Daoy (cell line): Measurements from ENCODE around the gene RGS7. TPM values are rescaled to one million over a fixed set of nuclear protein-coding genes. Genes with fewer than 3 reads are reported as not detected.
"Not testable (repeated sequence)": the region's sequence is repeated elsewhere in the genome, so short reads cannot be mapped to it uniquely, and the experiment has no call there.

ENCODE experiments used
- DNase-seq: peaks from one replicate; pipeline ENCODE4 v3.0.0-alpha.2; 2015; ENCODE audit warnings: low read depth
- total RNA-seq: library from RNA; depleted of rRNA; stranded (reverse); fragments of >200 nt; shearing (Covaris generic); gene quantifications from 2 replicates; pipeline ENCODE4 v1.2.3, GENCODE V29; 2014

Gene RGS7
- total RNA-seq, 1 experiment from 2014 or later = 0.74 TPM

DNA sequence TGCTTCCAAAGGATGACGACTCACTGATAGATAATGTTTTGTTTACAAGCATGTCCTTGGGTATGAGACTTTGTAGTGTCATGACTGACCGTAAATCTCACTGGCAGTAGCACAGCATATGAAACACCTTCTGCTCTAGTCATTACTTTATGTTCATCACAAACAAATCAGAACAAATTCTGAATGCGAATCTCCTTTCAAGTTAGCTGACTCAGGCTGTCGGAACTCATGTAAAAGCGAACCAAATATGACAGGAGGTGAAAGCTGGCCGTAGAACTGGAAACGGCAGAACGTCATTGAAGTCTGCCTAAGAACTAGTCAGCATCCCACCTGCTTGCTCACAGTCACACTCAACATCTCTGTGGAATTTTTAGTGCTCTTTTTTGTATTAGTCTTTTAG, 143.9 kb downstream of the RGS7 start:
- DNase-seq = peak; percentile 44

DNA sequence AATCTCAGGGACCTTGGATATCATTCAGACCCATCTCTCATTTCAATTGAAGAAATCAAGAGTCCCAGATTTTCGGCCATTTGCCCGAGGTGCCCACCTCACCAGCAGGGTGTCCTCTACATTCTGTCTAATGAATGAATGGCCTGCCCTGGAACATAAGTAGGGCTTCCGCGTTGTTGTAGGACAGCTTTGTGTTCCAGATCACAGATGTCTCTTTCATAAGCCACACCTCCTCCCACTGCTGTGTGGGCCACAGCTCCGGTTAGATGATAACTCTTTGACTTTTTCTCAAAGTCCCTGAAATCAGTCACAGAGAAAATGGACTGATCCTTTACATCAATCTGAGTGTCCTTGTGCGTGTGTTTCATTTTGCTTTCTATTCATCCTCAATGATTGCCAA, 144.4 kb downstream of the RGS7 start:
- no peak for DNase-seq

DNA sequence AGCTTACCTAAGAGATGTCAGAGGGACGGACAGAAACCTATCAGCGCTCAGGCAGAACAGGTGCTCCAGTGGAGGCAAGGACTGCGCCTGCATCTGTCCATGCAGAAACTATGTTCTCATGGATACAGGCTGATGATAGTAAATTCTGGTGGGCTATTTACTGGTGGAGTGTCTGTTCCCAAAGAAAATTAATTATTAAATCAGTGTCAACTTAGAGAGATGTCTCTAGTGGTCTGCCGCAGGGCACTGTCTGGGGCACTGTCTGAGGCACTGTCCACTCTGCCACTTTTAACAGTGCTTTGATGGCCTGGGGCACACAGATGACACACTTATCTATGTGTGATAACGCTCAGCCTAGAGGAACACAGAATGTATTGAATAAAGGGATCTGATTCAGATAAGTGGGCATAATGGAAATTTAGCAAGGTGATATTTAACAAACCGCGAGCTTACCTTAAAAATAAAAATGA, 148.1 kb downstream of the RGS7 start:
- no peak for DNase-seq

DNA sequence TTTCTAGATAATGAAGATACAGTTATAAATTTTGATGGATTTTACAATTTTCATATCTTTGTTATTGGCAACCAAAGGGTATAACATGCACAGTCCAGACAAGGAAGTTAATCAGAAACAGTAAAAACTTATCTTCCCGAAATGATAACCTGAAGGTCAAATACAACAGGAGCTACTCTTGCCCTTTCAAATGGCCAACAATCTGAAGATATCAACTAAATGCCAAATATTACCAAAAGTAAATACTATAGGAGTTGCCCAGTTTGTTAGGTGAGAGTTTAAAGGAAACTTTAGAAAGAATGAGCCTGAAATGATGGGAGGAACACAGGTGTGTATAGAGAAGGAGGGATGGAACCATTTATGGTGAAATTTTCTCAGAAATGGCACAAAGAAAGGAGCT, 153.2 kb downstream of the RGS7 start:
- no peak for DNase-seq

DNA sequence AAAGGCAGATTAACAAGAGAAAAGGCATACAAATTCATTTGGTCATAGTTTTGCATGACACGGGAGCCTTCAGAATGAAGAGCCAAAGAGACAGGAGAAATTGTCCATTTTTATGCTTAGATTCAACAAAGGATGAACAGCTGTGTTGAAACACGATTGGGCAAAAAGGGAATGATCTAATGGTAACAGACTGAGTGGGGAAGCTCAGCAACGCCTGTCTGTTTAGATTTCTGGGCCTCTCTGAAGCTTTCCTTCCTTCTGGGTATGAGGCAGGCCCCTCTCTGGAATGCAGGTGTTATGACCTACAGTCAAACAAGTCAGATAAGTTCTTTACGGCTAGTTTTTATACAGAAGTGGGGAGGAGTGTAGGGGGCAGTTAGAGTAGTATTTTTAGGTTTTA, 154.6 kb downstream of the RGS7 start:
- DNase-seq = no peak

DNA sequence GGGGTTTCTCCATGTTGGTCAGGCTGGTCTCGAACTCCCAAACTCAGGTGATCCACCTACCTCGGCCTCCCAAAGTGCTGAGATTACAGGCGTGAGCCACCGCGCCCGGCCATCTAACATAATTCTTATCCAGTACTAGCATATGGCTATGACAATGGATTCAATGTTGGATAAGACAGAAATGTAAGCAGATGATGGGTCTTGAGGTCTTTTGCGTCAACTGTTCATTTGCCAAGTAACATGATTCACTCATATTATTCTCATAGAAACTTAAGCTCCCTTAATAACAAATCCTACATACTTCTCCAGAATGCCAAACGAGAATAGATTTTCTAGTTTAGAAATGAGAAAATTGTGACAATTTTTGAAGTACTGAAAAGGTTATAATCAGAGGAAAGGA, 170.3 kb downstream of the RGS7 start:
- no peak for DNase-seq

DNA sequence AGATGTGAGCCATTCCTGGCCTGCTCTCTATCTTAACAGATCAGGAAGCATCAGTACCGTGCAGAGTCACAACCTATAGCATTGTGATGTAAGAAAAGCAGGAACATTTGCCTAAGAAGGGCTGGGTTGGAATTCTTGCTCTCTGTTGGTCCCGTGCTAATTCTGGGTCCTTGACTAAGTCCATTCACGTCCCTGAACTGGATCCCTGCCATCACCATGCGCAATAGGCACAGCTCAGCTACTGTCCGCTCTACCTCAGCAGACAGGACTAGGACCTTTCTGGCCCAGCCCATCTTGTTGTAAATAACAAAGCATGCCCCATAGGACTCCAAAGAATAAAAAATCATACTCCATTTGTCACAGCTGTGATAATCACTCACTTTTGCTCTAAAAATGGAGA, 175.0 kb downstream of the RGS7 start:
- DNase-seq = peak; percentile 9

DNA sequence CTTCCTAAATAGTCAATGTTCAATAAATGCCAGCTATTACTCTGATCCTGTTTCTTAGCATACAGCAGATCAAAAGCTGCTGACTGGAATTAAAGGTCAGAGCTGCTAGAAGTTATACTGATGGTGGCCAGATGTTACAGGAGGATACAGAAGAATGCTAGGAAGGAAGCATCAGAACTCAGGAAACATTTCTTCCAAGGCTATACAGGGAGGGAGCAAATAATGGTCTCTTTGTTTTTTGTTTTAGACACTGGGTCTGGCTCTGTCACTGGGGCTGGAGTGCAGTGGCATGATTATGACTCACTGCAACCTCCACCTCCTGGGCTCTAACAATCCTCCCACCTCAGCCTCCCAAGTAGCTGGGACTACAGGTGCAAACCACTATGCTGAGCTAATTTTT, 175.5 kb downstream of the RGS7 start:
- peak; percentile 12 for DNase-seq

DNA sequence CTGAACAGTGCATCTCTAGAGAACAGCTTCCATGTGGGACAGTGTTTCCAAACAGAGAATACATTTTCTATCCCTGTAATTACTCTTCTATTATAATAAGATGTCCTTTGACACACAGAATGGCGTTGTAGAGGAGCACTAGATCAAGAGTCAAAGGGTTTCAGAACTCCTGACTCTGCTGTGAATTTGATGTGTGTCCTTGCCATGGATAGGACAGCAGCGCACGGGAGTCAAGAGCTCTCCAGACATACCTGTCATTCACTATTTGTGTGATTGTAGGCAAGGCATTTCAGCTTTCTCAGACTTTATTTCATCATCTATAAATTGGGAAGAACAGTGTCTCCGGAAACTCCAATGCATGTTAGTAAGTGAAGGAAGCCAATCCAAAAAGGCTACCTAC, 176.4 kb downstream of the RGS7 start:
- no peak for DNase-seq

DNA sequence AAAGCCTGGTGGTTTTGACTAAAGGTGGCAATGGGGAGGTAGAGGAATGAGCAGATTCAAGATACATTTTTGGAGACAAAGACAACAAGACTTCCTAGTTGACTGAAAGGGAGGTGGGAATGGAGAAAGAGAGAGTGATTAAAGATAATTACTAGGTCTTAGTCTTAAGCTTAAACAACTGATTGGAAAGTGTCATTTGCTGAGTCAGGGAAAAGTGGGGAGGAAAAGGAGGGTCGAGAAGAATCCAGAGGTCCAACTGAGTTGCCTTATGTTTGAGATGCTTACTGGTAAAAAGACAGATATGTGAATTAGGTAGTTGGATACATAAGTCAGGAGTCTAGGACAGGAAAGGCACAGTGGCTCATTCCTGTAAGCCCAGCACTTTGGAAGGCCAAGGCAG, 179.3 kb downstream of the RGS7 start:
- DNase-seq = no peak

DNA sequence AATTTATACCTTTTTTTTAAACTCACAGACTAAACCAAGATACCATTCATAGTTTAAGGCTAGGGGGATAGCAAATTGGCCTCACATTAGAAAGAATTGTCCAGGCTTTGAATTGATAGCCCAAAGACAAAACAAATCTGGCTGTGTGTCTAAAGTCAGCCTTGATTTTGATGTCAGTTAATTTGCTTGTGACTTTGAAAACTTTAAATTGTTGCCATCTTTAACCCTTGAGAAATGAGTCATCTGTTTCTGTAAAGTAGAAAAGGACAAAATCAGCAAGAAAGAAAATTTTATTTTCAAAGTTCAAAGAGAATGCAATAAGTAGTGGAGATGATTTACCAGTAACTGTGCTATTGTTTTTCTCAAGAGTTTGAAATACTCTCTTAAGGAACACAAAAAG, 184.5 kb downstream of the RGS7 start:
- no peak for DNase-seq

DNA sequence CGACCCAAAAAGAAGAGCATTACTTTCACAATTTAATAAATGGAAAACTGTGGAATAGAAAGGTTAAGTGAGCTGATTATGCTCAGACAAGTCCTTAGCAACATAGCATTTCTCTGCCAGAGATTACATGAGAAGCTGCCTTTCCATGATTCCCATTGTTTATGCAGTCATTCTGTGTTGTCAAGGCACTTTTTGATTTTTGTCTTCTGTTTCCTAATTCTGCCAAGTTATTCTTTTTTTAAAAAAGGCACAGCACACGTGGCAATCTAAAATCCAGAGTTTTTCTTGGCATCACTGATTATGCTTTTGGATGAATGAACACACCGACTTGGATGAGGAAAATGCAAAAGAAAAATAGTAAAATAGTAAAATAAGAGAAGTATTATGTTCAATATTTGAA, 185.0 kb downstream of the RGS7 start:
- DNase-seq = no peak

DNA sequence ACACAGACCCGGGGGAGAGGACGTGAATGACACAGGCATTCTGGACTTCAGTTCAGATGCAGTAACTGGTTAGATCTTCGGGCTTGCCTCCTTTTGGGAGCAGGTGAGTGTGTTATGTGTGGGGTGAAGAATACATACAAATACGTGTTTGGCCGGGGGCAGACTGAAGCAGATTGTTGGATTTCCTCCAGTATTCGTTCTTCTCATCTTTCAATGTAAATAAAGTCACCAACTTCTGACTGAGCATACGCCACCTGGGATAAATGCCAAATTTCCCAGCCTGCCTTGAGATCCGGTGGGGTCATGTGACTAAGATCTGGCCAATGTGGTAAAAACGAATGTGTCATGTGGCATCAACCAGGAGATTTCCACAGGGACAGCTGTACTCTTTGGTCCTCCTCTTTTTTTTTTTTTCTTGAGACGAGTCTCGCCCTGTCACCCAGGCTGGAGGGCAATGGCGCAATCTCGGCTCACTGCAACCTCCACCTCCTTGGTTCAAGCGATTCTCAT, 189.8 kb downstream of the RGS7 start:
- DNase-seq = peak; percentile 13

DNA sequence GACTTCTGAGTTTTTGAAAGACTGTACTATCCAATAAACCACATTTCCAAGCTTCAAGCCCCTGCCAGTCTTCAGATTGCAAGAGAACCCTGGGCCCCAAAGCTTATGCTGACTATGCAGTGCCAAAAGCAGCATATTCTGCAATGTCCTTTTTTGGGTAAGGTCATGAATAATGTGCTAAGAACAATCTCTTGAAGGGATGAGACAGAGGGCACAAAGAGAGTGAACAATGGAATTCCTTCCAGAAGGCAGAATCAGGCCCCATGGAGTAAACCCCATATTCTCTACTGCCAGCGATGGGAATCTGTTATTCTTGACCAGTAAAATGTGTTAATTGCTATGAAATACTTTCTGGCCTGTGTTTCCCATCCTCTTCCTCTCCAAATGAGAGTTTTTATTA, 190.4 kb downstream of the RGS7 start:
- DNase-seq = no peak

DNA sequence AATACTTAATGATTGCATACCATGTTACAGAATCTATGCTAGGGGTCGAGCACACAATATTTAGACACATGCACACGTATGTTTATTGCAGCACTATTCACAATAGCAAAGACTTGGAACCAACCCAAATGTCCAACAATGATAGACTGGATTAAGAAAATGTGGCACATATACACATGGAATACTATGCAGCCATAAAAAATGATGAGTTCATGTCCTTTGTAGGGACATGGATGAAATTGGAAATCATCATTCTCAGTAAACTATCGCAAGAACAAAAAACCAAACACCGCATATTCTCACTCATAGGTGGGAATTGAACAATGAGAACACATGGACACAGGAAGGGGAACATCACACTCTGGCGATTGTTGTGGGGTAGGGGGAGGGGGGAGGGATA, 191.7 kb downstream of the RGS7 start:
- DNase-seq = not testable (repeated sequence)

DNA sequence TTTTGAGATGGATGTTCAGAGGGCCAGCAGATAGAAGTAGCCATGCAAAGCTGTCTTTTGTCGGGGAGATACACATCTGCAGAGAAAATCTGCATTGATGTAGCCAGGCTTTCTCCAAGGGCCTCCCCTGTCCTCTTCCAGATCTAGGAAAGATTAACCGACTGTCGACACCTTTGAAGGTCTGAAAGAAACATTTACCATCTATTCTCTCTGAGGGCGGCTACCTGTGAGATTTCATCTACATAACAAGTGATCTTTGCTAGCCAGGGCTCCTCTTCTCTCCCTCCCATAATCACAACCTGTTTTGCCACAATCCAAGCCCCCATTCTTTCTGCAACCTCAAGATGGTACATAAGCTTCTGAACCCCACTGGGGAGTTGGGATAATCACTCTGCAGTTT, 193.6 kb downstream of the RGS7 start:
- DNase-seq = no peak

DNA sequence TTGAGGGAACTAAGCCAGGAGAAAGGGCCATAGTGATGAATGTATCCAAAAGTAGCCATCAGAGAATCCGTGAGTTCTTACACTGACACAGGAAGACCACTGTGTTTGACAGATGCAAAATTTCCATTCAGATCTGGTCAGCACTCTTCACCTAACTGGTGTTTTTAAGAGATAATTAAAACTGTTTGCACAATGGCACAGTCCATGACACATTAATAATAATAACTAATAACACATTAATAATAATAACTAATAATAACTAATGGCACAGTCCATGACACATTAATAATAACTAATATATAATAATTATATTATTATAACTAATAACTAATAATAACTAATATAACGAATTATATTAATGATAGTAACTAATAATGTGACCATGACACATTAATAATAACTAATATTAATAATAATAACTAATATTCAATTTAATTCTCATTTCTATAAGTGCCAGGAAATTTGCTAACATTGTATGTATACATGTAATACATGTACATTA, 195.8 kb downstream of the RGS7 start:
- no peak for DNase-seq

DNA sequence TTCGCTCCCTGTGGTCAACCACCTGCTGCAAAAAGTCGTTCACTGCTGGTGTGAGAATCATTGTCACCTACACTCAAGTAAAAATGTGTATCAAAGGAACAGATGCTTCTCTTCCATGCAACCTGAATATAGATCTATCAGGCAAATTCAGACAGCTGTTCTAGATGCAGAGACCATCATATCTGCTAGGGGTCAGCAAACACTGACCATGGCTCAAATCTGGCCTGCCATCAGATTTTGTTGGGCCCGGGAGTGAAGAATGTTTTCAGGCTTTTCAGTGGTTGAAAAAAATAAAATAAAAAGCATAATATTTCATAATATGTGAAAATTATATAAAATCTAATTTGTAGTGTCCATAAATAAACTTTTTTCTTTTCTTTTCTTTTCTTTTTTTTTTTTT, 199.6 kb downstream of the RGS7 start:
- no peak for DNase-seq

DNA sequence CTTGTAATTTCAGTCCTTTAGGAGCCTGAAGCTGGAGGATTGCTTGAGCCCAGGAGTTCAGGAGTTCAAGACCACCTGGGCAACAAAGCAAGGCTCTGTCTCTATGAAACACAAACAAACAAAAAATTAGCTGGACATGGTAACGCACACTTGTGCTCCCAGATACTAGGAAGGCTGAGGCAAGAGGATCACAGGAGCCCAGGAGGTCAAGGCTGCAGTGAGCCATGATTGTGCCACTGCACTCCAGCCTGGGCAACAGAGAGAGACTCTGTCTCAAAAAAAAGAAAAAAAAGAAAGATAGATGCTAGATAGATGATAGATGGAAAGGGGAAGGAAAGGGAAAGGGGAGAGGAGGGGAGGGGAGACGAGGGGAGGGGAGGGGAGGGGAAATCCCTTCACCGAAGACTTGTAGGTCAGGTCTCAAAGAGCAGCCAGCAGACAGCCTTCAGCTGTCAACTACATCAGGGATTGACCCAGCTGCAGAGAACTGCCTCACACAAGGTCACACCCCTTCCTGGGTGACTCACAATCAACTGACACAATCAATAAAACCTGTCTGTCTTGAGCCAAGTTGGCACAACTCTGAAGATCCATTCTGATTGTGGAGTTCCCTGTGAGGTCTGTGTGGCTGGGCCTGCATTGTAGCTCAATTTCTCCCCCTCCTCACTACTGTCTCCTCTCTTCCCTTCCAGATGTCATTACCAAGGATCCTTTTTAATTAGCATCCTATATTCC, 200.6 kb downstream of the RGS7 start:
- DNase-seq = peak; percentile 80

DNA sequence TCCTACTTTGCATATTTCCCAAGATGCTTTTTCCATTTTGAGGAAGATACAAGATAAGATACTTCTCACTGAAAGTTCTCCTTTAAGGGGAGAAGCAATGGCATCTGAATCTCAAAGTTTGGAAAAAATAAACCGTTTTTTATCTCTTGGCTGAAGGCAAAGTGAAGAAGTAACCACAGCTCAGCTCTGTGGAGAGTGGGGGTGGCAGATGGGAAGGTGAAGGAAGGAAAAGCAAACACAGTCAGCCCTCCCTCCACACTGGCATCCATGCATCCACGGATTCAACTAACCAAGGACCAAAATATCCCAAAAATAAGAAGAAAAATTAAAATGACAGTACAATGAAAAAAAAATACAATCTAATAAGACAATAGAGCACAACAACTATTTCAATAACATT, 211.1 kb downstream of the RGS7 start:
- DNase-seq = no peak

DNA sequence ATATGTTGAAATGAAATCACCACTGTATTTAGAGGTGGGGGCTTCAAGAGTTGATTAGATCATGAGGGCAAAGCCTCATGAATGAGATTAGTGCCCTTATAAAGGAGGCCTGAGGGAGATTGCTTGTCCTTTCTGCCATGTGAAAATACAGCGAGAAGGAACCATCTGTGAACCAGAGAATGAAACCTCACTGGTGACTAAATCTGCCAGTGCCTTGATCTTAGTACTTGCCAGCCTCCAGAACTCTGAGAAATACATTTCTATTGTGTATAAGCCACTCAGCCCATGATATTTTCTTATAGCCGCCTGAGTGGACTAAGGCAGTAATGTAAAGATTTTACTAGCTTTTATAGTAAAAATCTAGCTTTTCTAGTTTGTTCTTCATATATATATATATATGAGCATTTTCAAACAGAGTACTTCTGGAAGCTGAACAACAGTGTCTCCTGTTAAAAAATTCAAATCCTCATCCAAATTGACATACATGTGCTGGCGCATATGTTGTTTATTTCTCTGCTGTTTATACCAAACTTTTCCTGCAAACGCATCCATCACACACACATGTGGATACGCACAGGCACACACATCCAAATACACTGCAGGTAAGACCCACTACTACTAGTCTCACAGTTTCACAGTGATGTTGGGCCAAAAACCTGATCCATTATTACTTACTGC, 213.1 kb downstream of the RGS7 start:
- no peak for DNase-seq

DNA sequence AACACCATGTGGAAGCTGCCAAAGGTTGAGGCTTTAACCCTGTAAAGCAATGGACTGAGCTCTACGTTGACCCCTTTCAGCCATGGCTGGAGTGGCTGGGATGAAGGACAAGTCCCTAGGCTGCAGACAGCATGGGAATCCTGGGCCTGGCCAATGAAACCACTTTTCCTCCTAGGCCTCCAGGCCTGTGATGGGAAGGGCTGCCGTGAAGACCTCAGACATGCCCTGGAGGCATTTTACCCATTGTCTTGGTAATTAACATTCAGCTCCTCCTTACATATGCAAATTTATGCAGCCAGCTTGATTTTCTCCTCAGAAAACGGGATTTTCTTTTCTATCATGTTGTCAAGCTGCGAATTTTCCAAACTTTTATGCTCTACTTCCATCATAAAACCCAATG, 214.5 kb downstream of the RGS7 start:
- DNase-seq = no peak

DNA sequence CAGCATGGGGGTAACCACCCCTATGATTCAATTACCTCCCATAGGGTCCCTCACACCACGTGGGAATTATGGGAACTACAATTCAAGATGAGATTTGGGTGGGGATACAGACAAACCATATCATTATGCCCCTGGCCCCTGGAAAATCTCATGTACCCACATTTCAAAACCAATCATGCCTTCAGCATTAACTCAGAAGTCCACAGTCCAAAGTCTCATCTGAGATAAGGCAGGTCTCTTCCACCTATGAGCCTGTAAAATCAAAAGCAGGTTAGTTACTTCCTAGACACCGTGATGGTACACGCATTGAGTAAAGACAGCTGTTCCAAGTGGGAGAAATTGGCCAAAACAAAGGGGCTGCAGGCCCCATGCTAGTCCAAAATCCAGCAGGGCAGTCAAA, 215.4 kb downstream of the RGS7 start:
- DNase-seq = not testable (repeated sequence)
